Stimulated activated CD4-positive, alpha-beta T cell treated with anti-CD3 and anti-CD28 coated beads, TNF-alpha, amount 100 ng/mL, for 4 hours (primary cell): ENCODE data around the gene JDP2.

Experiments
- DNase-seq, 3 experiments: peaks; one replicate each; pipeline ENCODE4 v3.0.0-alpha.2; 2020; ENCODE audit warnings: low read depth in 3 of 3

JDP2 gene

GRCh38 chr14:75409316-75410205 is 18.3 kb upstream of the JDP2 start:
- DNase-seq, result no peak

- DNase-seq, result no peak
Measured at GRCh38 chr14:75411214-75411540, 16.6 kb upstream of the JDP2 start.

DNA sequence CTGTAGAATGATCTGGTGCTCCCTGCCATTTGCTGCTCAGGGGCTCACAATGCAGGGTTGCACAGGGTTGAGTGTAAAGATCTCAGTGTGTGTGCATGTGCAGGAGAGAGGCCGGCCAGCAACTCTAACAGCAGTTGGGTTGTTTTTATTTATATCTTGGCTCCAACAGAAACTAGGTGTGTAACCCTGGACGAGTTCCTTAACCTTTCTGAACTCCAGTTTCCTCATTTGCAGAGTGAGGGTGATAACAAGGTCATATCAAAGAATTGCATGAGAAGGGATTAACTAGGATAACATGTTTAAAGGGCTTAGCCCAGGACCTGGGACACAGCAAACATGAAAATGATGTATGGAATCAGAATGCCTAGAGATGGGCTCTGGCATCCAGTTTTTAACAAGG is 14.8 kb upstream of the JDP2 start:
- DNase-seq, result no peak

GRCh38 chr14:75417674-75418073 is 10.1 kb upstream of the JDP2 start:
- no peak for DNase-seq

DNA sequence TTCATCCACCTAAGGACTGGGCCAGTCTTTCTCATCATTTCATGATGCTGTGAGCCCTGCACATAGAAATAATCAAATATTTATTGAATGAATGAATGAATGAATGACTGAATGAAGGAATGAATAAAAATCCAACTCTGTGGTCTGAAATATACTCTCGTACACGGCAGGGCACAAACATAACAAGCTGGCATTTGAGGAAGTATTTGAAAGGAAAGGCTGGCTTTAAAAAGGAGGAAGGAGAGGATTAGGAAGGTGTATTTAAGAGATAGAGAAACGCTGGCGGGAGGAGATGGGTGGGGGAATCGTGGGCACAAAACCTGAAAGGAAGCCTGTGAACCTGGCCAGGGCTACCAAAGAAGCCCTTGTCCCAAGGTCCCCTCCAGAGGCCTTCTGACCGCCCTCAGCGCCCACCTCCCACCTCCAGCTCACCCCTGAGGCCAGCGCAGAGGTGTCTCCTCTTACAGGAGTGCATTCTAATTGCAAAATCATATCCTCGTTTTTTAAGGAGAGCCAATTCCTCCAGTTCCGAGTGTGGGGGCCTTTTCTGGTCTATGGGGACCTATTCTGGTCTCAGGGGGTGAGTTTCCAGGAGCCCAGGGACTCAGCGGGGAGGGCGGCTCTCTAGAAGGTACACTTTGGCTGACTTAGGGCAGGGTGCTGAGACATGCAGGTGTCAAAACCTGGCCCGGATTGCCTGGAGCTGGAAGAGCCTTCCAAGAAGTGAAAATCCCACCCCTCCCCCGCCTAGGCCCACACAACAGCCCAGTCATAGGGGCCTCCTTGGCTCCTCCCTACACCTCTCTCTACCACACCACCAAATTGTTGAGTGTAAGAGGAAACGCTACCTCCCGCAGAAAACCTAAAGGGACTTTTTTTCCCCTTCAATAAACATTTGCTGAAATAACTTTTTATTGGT is 8.7 kb upstream of the JDP2 start:
- DNase-seq, result peak in 2 of 3 experiments; percentile 15

DNA sequence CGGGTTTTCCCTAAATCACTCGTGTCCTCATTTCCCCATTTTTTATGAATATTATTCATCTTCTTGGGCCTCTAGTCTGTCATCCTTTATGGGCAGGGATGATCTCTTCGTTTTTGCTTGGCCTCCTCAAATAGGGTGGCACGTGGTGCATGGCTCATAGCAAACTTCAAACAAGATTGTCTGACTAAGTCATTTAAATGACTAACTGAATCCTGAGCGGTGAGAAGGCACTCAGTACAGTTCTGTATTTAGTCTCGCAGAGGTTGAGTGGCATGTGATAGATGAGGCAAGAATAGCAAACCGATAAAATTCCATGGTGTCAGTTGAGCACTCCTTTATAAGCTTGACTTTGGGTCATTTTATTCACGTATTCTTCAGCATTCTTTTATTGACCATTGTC is 5.7 kb upstream of the JDP2 start:
- DNase-seq, result no peak

- DNase-seq, result no peak
Measured at GRCh38 chr14:75424496-75424895, 3.3 kb upstream of the JDP2 start.

DNA sequence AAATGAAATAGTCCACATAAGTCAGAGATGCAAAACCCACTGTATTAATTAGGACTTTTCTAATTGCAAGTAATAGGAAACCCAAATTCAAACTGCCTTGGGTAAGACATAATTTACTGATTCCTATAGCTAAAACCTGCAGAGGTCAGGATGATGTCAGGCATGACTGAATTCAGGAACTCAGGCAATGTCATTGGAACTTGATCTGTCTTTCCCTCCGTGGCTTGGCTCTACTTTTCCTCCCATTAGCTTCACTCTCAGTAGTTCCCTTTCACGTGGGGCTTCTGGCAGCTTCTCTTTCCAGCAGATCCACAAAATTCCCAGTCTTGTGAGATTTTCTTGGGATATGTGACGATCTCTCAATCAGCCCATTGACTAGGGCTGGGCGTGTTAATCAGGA is 2.4 kb upstream of the JDP2 start:
- DNase-seq, result no peak

GRCh38 chr14:75426332-75427125 is 1.3 kb upstream of the JDP2 start:
- DNase-seq, result no peak

DNA sequence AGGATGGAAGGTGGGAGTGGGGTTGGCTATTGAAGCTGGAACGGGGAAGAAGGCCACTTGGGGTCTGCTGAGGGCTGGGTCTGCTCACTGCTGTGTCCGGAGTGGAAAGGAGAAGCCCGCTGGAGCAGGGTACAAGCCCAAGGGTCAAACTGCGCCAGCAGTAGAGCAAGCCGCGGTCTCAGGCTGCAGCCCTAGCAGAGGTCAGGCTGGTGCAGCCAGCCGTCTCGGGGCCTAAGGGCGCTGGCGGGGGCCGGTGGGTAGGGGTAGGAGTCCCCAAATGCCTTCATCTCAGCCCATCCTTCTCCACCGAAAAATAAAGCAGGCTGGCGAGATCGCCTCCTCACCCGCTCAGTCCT is 718 bp upstream of the JDP2 start:
- no peak for DNase-seq

GRCh38 chr14:75428230-75429104 is 645 bp downstream of the JDP2 start:
- DNase-seq, result peak in 1 of 3 experiments; percentile 13

- no peak for DNase-seq
Measured at GRCh38 chr14:75429562-75429961, 1.7 kb downstream of the JDP2 start.

DNA sequence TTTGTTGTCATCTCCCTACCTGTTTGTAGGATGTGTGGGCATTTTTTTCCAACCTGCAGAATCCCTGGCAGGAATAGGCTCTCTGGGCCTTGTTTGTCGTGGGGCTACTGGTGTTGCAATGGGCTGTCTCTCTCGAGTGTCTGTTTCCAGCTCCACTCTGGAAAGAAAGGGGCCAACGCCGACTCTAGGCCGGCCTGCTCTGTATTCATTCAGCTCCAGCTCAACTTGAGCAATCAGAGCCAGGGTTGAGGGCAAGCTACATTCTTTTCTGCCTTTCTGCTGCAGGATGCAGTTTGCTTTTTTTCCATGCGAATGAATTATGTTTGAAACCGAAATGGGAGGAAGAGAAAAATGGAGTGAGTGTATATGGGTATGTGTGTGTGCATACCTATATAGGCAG is 2.3 kb downstream of the JDP2 start:
- no peak for DNase-seq

GRCh38 chr14:75430526-75430925 is 2.7 kb downstream of the JDP2 start:
- no peak for DNase-seq

DNA sequence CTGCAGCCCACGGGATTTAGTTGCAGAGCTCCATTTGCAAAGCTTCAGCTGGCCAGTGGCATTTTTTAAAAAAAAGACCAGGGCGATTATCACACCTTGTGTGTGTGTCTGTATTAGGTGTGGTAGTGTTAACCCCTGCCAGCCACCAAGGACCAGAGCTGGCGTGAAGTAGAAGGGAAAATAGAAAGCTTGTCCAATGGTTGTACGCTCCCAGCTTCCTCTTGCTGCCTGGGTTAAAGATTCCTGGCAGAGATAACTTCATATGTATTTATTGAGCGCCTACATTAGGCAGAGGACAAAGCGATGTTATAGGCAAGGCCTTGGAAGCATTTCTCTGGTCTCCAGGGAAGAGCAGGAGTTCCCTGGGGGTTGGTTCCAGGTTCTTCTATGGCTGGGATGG is 3.2 kb downstream of the JDP2 start:
- no peak for DNase-seq

- DNase-seq, result no peak
Measured at GRCh38 chr14:75431827-75432226, 4.0 kb downstream of the JDP2 start.

GRCh38 chr14:75432411-75432810 is 4.6 kb downstream of the JDP2 start:
- DNase-seq, result no peak

DNA sequence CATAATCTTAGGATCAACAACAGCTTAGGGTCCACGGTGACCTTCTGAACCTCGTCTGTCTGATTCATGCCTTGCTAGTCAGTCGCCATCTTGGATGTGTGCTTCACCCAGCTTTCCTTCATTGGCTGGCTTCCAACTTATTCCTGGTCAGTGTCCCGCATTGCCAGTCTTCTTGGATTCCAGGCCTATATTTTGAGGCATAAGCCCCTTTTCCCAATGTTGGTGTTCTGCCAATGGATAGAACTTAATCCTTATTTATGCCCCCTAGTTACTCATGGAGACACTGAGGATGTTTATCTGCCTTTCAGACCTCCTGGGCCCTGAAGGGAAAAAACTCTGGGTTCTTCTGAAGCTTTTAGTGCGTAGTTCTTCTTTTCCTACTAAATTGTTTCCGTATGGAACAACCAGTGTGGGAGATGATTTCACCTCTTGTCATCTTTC is 5.8 kb downstream of the JDP2 start:
- DNase-seq, result no peak

DNA sequence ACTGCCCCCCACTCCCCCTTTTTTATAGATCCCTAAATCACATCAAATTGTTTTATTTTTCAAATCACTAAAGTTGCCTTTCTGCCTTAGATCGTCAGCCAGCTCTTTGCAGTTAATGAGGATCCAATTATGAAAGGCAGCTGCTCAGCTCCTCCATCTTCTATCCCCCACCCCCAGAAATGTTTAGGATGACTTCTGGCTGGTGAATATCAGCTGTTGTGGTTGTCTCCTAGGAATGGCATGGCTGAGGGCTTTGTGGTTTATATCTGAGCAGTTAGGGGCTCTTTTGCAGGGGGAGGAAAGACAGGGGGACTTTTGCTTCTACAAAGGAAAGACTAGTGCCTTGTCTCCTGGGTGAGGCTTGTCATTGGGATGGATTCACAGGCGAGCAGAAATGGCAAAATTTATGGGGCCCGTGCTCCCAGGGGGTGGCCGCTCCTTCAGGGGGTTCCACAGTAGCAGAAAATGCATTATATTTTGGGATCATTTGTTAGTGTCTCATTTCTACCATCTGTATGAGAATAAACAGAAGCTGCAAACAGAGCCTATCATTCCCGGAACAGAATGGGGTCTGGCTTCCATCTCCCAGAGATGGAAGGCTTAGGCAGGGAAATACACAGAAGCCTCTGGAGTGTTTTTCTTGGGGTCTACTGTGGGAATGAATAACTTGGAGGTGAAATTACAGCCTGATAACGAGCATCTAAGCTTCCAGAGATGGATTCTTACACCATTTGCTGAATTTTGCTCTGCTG is 6.5 kb downstream of the JDP2 start:
- no peak for DNase-seq

DNA sequence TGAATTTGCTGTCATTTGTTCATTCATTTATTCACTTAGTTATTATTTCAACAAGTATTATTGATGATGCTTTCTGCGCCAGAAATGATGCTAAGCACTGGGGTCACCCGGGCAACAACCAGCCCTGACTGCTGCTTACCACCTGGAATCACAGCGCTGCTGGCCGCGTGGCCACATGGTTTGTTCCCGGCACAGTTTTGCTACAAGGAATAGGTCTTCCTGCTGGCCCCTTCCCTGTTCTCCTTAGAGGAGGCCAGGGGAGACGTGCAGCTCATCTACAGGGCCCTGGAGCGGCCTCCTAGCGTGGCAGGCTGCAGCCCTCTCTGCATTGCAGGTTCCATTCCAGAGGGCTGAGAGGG is 7.0 kb downstream of the JDP2 start:
- DNase-seq, result no peak

DNA sequence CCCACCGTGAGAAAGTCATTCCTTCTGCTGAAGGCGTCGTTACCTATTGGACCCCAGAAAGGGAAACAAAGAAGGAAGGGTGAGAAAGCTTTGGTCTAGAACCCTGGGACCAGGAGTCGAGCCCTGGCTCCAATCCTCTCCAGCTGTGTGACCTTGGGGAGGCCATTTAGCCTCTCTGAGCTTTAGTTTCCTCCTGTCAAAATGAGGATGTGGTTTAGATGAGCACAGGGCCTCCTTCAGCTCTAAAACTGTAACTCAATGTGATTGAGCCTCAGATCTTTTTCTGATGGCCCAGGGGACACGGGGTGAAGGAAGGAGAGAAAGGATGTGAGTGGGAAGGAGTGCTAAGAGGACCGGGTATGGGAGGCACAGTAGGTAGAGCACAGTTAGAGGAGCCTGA is 7.7 kb downstream of the JDP2 start:
- DNase-seq, result no peak
